K562 (cell line): ENCODE measurements around the gene JUN. TPM values are rescaled to one million over a fixed set of nuclear protein-coding genes. Genes with fewer than 3 reads are reported as not detected.

Source experiments
- CHD1 ChIP-seq: fragments of 200-600 bp; sonication (generic); IDR thresholded peaks from one replicate; pipeline ENCODE4 v1.6.1; 2012; ENCODE audit warnings: mild to moderate bottlenecking, moderate library complexity, low read length, inconsistent platforms
- CLOCK ChIP-seq: fragments of 250-450 bp; sonication (Bioruptor Pico); IDR thresholded peaks from 2 replicates; pipeline ENCODE4 v1.4.0; 2020; ENCODE audit warnings: mild to moderate bottlenecking, moderate library complexity, borderline replicate concordance
- CTBP1 ChIP-seq: fragments of 450-650 bp; IDR thresholded peaks from 2 replicates; pipeline ENCODE4 v1.6.1; 2016; ENCODE audit warnings: borderline replicate concordance
- FOSL1 ChIP-seq: fragments of 200-800 bp; sonication (Bioruptor generic); conservative IDR thresholded peaks from 2 replicates; pipeline ENCODE4 v1.6.1; 2016; ENCODE audit warnings: missing genetic modification characterization, missing compliant biosample characterization
- HDAC1 ChIP-seq, 2 experiments: fragments of 450-650 bp; IDR thresholded peaks; 2 replicates each; pipeline ENCODE4 v1.6.1; 2016 to 2017; ENCODE audit warnings: inconsistent platforms in 1 of 2, mild to moderate bottlenecking in 1 of 2, moderate library complexity in 1 of 2
- HDAC6 ChIP-seq: IDR thresholded peaks from 2 replicates; pipeline ENCODE4 v1.6.1; 2012; ENCODE audit warnings: low read depth, mild to moderate bottlenecking, control low read depth, inconsistent platforms, low read length, moderate library complexity
- KLF16 ChIP-seq: IDR thresholded peaks from 2 replicates; pipeline ENCODE4 v1.6.1; 2016; ENCODE audit warnings: antibody characterized with exemption
- MIER1 ChIP-seq: fragments of 450-650 bp; IDR thresholded peaks from 2 replicates; pipeline ENCODE4 v1.6.1; 2016; ENCODE audit warnings: antibody characterized with exemption, mild to moderate bottlenecking, low read depth
- NCOR1 ChIP-seq: fragments of 450-650 bp; IDR thresholded peaks from 2 replicates; pipeline ENCODE4 v1.6.1; 2016; ENCODE audit warnings: mild to moderate bottlenecking, moderate library complexity
- RAD21 ChIP-seq, 2 experiments: fragments of 250-450 bp in 1 of 2; fragments of 450-650 bp in 1 of 2; sonication (Bioruptor Pico) in 1 of 2; formaldehyde crosslinking in 1 of 2; IDR thresholded peaks in 1 of 2; conservative IDR thresholded peaks in 1 of 2; 2 replicates each; pipeline versions ENCODE4 v1.4.0 to v1.8.0; 2020 to 2022; ENCODE audit warnings: mild to moderate bottlenecking in 2 of 2, moderate library complexity in 1 of 2
- RB1 ChIP-seq: fragments of 450-650 bp; IDR thresholded peaks from 2 replicates; pipeline ENCODE4 v1.6.1; 2017; ENCODE audit warnings: low read depth, mild to moderate bottlenecking
- TRIM28 ChIP-seq: fragments of 450-650 bp; IDR thresholded peaks from 2 replicates; pipeline ENCODE4 v1.6.1; 2017
- ZNF609 ChIP-seq: sonication (generic); formaldehyde crosslinking; IDR thresholded peaks from 2 replicates; pipeline ENCODE4 v1.8.1; 2023; ENCODE audit warnings: missing genetic modification reagents, mild to moderate bottlenecking, borderline replicate concordance
- ZNF766 ChIP-seq: fragments of 200-800 bp; sonication (Bioruptor generic); conservative IDR thresholded peaks from 2 replicates; pipeline ENCODE4 v1.6.1; 2016; ENCODE audit warnings: missing genetic modification characterization, missing compliant biosample characterization
- ZNF785 ChIP-seq: fragments of 250-450 bp; sonication (Bioruptor Pico); IDR thresholded peaks from 2 replicates; pipeline ENCODE4 v1.4.0; 2020; ENCODE audit warnings: mild to moderate bottlenecking
- ZZZ3 ChIP-seq: fragments of 450-650 bp; IDR thresholded peaks from 2 replicates; pipeline ENCODE4 v1.6.1; 2016; ENCODE audit warnings: antibody characterized with exemption, mild to moderate bottlenecking, moderate library complexity
- polyA plus RNA-seq, 8 experiments: library from polyadenylated mRNA; depleted of rRNA in 4 of 8; stranded (reverse) in 5 of 8; unstranded in 3 of 8; fragments of >200 nt; fragmentation: Nextera tagmentation in 2 of 8; fragmentation: Illumina TruSeq in 1 of 8; extraction: Ambion mirVana in 2 of 8; extraction: Trizol in 1 of 8; gene quantifications; 2 replicates each; pipeline versions ENCODE4 v1.2.1 to v1.2.3, GENCODE V29; 2011 to 2014; ENCODE audit warnings: inconsistent platforms in 1 of 8, missing spikeins in 1 of 8
- total RNA-seq, 7 experiments: library from RNA; depleted of rRNA in 6 of 7; stranded (reverse); fragments of >200 nt in 6 of 7; fragmentation: Illumina TruSeq in 2 of 7; extraction: Trizol in 2 of 7; gene quantifications; 2 replicates each; pipeline versions ENCODE4 v1.2.1 to v1.2.3, GENCODE V29; 2011 to 2021; ENCODE audit warnings: low replicate concordance in 1 of 7
- TF ChIP-seq, protein P1 (sequence below): fragments of 450-650 bp; formaldehyde crosslinking; IDR thresholded peaks from 2 replicates; pipeline ENCODE4 v1.4.0; 2022; ENCODE audit warnings: missing genetic modification characterization
- TF ChIP-seq, protein P2 (sequence below): sonication (generic); formaldehyde crosslinking; IDR thresholded peaks from 2 replicates; pipeline ENCODE4 v1.8.1; 2023; ENCODE audit warnings: mild to moderate bottlenecking, missing genetic modification reagents, moderate library complexity

The JUN gene
- total and polyA plus RNA-seq, 9 of the 15 experiments (the other 6 are each of a cell fraction or from before 2014, with no cell fraction given), result 0.32 to 23.4 (median 4.0) TPM

- TF ChIP-seq CHD1, result peak; percentile 53
- TF ChIP-seq MIER1, result 0 out of 2 replicates have a peak, but pooled peaks have one; percentile 25
- TF ChIP-seq, protein P1, sequence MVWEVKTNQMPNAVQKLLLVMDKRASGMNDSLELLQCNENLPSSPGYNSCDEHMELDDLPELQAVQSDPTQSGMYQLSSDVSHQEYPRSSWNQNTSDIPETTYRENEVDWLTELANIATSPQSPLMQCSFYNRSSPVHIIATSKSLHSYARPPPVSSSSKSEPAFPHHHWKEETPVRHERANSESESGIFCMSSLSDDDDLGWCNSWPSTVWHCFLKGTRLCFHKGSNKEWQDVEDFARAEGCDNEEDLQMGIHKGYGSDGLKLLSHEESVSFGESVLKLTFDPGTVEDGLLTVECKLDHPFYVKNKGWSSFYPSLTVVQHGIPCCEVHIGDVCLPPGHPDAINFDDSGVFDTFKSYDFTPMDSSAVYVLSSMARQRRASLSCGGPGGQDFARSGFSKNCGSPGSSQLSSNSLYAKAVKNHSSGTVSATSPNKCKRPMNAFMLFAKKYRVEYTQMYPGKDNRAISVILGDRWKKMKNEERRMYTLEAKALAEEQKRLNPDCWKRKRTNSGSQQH, result no peak
- TF ChIP-seq ZNF609, result no peak
- no peak for TF ChIP-seq ZNF785 (CRISPR knock-in tag)
- peak; percentile 76 to 80 for TF ChIP-seq RAD21 (CRISPR knock-in tag; conservative IDR thresholded peaks at IDR 0.05 in 1 of 2, IDR thresholded peaks at IDR 0.05 in 1 of 2)
- no peak for TF ChIP-seq NCOR1
- TF ChIP-seq CLOCK (CRISPR knock-in tag), result no peak
- TF ChIP-seq, protein P2, sequence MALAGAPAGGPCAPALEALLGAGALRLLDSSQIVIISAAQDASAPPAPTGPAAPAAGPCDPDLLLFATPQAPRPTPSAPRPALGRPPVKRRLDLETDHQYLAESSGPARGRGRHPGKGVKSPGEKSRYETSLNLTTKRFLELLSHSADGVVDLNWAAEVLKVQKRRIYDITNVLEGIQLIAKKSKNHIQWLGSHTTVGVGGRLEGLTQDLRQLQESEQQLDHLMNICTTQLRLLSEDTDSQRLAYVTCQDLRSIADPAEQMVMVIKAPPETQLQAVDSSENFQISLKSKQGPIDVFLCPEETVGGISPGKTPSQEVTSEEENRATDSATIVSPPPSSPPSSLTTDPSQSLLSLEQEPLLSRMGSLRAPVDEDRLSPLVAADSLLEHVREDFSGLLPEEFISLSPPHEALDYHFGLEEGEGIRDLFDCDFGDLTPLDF (CRISPR knock-in tag), result peak; percentile 49; the same call in 1 of the 2 replicates
- TF ChIP-seq HDAC1 (IDR thresholded peaks at IDR 0.05), result peak in 1 of 2 experiments; percentile 29; a peak in 1 of 4 replicates
- no peak for TF ChIP-seq CTBP1
- no peak; the same call in 1 of the 2 replicates for TF ChIP-seq FOSL1 (tag)
- TF ChIP-seq TRIM28, result no peak
- no peak for TF ChIP-seq ZZZ3
- peak; percentile 48; the same call in 1 of the 2 replicates for TF ChIP-seq KLF16
- TF ChIP-seq HDAC6, result no peak
- TF ChIP-seq RB1, result peak; percentile 50; the same call in 1 of the 2 replicates
- no peak for TF ChIP-seq ZNF766 (CRISPR knock-in tag)
Observed at GRCh38 chr1:58784758-58785441, 1.1 kb upstream of the JUN start (continued).
